OCI-LY1 (cell line): ENCODE results near the gene DACH1.

ENCODE experiments used
- H2AFZ ChIP-seq: fragments of 200-600 bp; sonication (generic), shearing (Covaris generic); 2 replicates; pipeline ENCODE4 v1.6.0; 2014; ENCODE audit warnings: antibody characterized with exemption, mild to moderate bottlenecking, low read length
- H3F3A ChIP-seq: fragments of 200-600 bp; sonication (generic), shearing (Covaris generic); 2 replicates; pipeline ENCODE4 v1.6.0; 2014; ENCODE audit warnings: mild to moderate bottlenecking, antibody characterized with exemption, low read length, moderate library complexity; ENCODE audit not compliant: insufficient read depth
- H3K27ac ChIP-seq: fragments of 200-600 bp; sonication (generic); 2 replicates; pipeline ENCODE4 v1.5.1; 2014; ENCODE audit warnings: low read length, mixed run types, mild to moderate bottlenecking, low read depth; ENCODE audit not compliant: poor library complexity, severe bottlenecking
- H3K27me3 ChIP-seq: fragments of 200-600 bp; sonication (generic); 2 replicates; pipeline ENCODE4 v1.6.0; 2014; ENCODE audit warnings: antibody characterized with exemption, mild to moderate bottlenecking, low read length, moderate library complexity; ENCODE audit not compliant: insufficient read depth
- H3K36me3 ChIP-seq: fragments of 200-600 bp; sonication (generic); 2 replicates; pipeline ENCODE4 v1.6.1; 2014; ENCODE audit warnings: mild to moderate bottlenecking, antibody characterized with exemption, low read length, moderate library complexity, mixed read lengths; ENCODE audit not compliant: insufficient read depth
- H3K4me1 ChIP-seq: fragments of 200-600 bp; sonication (generic); 2 replicates; pipeline ENCODE4 v1.5.1; 2014; ENCODE audit warnings: mild to moderate bottlenecking, low read length, moderate library complexity; ENCODE audit not compliant: insufficient read depth, severe bottlenecking
- H3K4me2 ChIP-seq: fragments of 200-600 bp; sonication (generic), shearing (Covaris generic); 2 replicates; pipeline ENCODE4 v1.6.1; 2014; ENCODE audit warnings: low read length
- H3K4me3 ChIP-seq: fragments of 200-600 bp; sonication (generic); 2 replicates; pipeline ENCODE4 v1.5.1; 2014; ENCODE audit warnings: low read length, low read depth, mild to moderate bottlenecking, mixed read lengths; ENCODE audit not compliant: poor library complexity, severe bottlenecking
- H3K79me2 ChIP-seq: fragments of 200-600 bp; shearing (Covaris generic); 2 replicates; pipeline ENCODE4 v1.6.1; 2016; ENCODE audit warnings: mixed run types, low read length, mixed read lengths; ENCODE audit not compliant: insufficient read depth
- H3K9ac ChIP-seq: fragments of 200-600 bp; sonication (generic), shearing (Covaris generic); 2 replicates; pipeline ENCODE4 v1.6.1; 2014; ENCODE audit warnings: mild to moderate bottlenecking, low read length, mixed read lengths
- H3K9me2 ChIP-seq: fragments of 200-600 bp; sonication (generic), shearing (Covaris generic); 2 replicates; pipeline ENCODE4 v1.6.1; 2014; ENCODE audit warnings: low read depth, mild to moderate bottlenecking, low read length, mixed read lengths
- H3K9me3 ChIP-seq: fragments of 200-600 bp; shearing (Covaris generic); 2 replicates; pipeline ENCODE4 v1.6.1; 2014; ENCODE audit warnings: low read length, mixed read lengths
- H4K20me1 ChIP-seq: fragments of 200-600 bp; sonication (generic), shearing (Covaris generic); 2 replicates; pipeline ENCODE4 v1.6.0; 2016; ENCODE audit warnings: mild to moderate bottlenecking, low read length; ENCODE audit not compliant: insufficient read depth
- CTCF ChIP-seq: fragments of 200-600 bp; sonication (generic), shearing (Covaris generic); IDR thresholded peaks from 2 replicates; pipeline ENCODE4 v1.5.1; 2017; ENCODE audit warnings: mild to moderate bottlenecking, antibody characterized with exemption, low read length, moderate library complexity, mixed read lengths
- EZH2 ChIP-seq: fragments of 200-600 bp; sonication (generic), shearing (Covaris generic); IDR thresholded peaks from 2 replicates; pipeline ENCODE4 v1.8.0; 2017; ENCODE audit warnings: borderline replicate concordance, mixed run types, mild to moderate bottlenecking, antibody characterized with exemption, low read length, moderate library complexity, mixed read lengths

DACH1 gene

GRCh38 chr13:71524245-71524612 lies 342.8 kb downstream of the DACH1 start:
- Histone ChIP-seq H3K9me2 (no peaks in the 10 kb centered on the region), H3K27me3 (no peaks in the 10 kb centered on the region), H3K27ac (no peak overlapping the region), H3K4me3 (no peak overlapping the region), H3K79me2 (no peaks in the 10 kb centered on the region), H3K4me1 (no peaks in the 10 kb centered on the region), H4K20me1 (no peaks in the 10 kb centered on the region), H2AFZ (no peak overlapping the region), H3F3A (no peaks in the 10 kb centered on the region), H3K4me2 (no peak overlapping the region), H3K9me3 (no peaks in the 10 kb centered on the region), H3K9ac (no peak overlapping the region), H3K36me3 (no peaks in the 10 kb centered on the region)
- TF ChIP-seq EZH2 = no peak
- TF ChIP-seq CTCF = no peak

GRCh38 chr13:71522941-71523526 lies 344.0 kb downstream of the DACH1 start:
- TF ChIP-seq EZH2 (no peak), CTCF (no peak)
- H3K9me2 ChIP-seq = no peaks in the 10 kb centered on the region
- H4K20me1 ChIP-seq = no peaks in the 10 kb centered on the region
- H3K4me3 ChIP-seq = no peak overlapping the region
- H3K9me3 ChIP-seq = no peaks in the 10 kb centered on the region
- no peak overlapping the region for H3K9ac ChIP-seq
- no peak overlapping the region for H3K27ac ChIP-seq
- H3K27me3 ChIP-seq = no peaks in the 10 kb centered on the region
- no peak overlapping the region for H3K4me2 ChIP-seq
- no peaks in the 10 kb centered on the region for H3F3A ChIP-seq
- H2AFZ ChIP-seq = no peak overlapping the region
- no peaks in the 10 kb centered on the region for H3K36me3 ChIP-seq
- no peaks in the 10 kb centered on the region for H3K4me1 ChIP-seq
- H3K79me2 ChIP-seq = no peaks in the 10 kb centered on the region

- Histone ChIP-seq H3K27me3 (no peaks in the 10 kb centered on the region), H3K27ac (no peak overlapping the region), H3K9me2 (no peaks in the 10 kb centered on the region), H3K4me2 (no peak overlapping the region), H3K9me3 (no peaks in the 10 kb centered on the region), H3F3A (no peaks in the 10 kb centered on the region), H2AFZ (no peak overlapping the region), H3K4me3 (no peak overlapping the region), H3K9ac (no peak overlapping the region), H4K20me1 (no peaks in the 10 kb centered on the region), H3K79me2 (no peaks in the 10 kb centered on the region), H3K4me1 (no peaks in the 10 kb centered on the region), H3K36me3 (no peaks in the 10 kb centered on the region)
- no peak for TF ChIP-seq EZH2
Observed at GRCh38 chr13:71517004-71517403, 350.0 kb downstream of the DACH1 start.

GRCh38 chr13:71516521-71516920 lies 350.5 kb downstream of the DACH1 start:
- Histone ChIP-seq H3K36me3 (no peaks in the 10 kb centered on the region), H3F3A (no peaks in the 10 kb centered on the region), H3K4me2 (no peak overlapping the region), H3K9me2 (no peaks in the 10 kb centered on the region), H3K9me3 (no peaks in the 10 kb centered on the region), H4K20me1 (no peaks in the 10 kb centered on the region), H3K4me1 (no peaks in the 10 kb centered on the region), H2AFZ (no peak overlapping the region), H3K79me2 (no peaks in the 10 kb centered on the region), H3K27ac (no peak overlapping the region), H3K27me3 (no peaks in the 10 kb centered on the region), H3K9ac (no peak overlapping the region), H3K4me3 (no peak overlapping the region)
- TF ChIP-seq CTCF = no peak
- TF ChIP-seq EZH2 = no peak
